Hepatocyte (in vitro differentiated cells): ENCODE results near the gene HNRNPDL.

Source experiments
- CTCF ChIP-seq: fragments of 200-600 bp; sonication (generic); IDR thresholded peaks from 2 replicates; pipeline ENCODE4 v1.5.1; 2016; ENCODE audit warnings: antibody characterized with exemption, mild to moderate bottlenecking; ENCODE audit not compliant: poor library complexity
- EZH2phosphoT487 ChIP-seq: fragments of 200-600 bp; sonication (generic); IDR thresholded peaks from one replicate; pipeline ENCODE4 v1.6.1; 2018; ENCODE audit warnings: antibody characterized with exemption, mild to moderate bottlenecking, low read depth, moderate library complexity; ENCODE audit not compliant: unreplicated experiment, severe bottlenecking

GRCh38 chr4:82461710-82462109 is 31.4 kb upstream of the HNRNPDL start:
- TF ChIP-seq EZH2phosphoT487 (no peak), CTCF (no peak)
